HUES64 (cell line): ENCODE data around the gene ZNF280B.
"Not testable (repeated sequence)": the region's sequence is repeated elsewhere in the genome, so short reads cannot be mapped to it uniquely, and the experiment has no call there.

ENCODE experiments used
- H3K27ac ChIP-seq: 2 replicates; pipeline ENCODE4 v1.7.0; 2013; ENCODE audit warnings: low read depth, low read length, inconsistent platforms
- H3K27me3 ChIP-seq: 2 replicates; pipeline ENCODE4 v1.6.1; 2013; ENCODE audit warnings: mild to moderate bottlenecking, low read length; ENCODE audit not compliant: insufficient read depth
- H3K36me3 ChIP-seq: 2 replicates; pipeline ENCODE4 v1.6.1; 2013; ENCODE audit warnings: mild to moderate bottlenecking, low read length; ENCODE audit not compliant: insufficient read depth
- H3K4me1 ChIP-seq: 2 replicates; pipeline ENCODE4 v1.6.1; 2013; ENCODE audit warnings: mild to moderate bottlenecking, low read length, moderate library complexity; ENCODE audit not compliant: insufficient read depth
- H3K4me3 ChIP-seq: 2 replicates; pipeline ENCODE4 v1.5.1; 2013; ENCODE audit warnings: mild to moderate bottlenecking, low read length, moderate library complexity
- H3K9ac ChIP-seq: 2 replicates; pipeline ENCODE4 v1.6.1; 2013; ENCODE audit warnings: mild to moderate bottlenecking, low read depth, low read length
- H3K9me3 ChIP-seq: 2 replicates; pipeline ENCODE4 v1.6.1; 2013; ENCODE audit warnings: low read depth, low read length; ENCODE audit not compliant: insufficient read depth
- WGBS: fragments of 150-250, 120-280 bp; methylation state at CpG from one replicate; pipeline ENCODE4 v1.1.7; 2013; ENCODE audit warnings: missing lambda C conversion rate; 5-methylcytosine and 5-hydroxymethylcytosine counted together

Gene ZNF280B

GRCh38 chr22:22446517-22446916 lies 62.0 kb downstream of the ZNF280B start:
- Histone ChIP-seq H3K36me3 (no peaks in the 10 kb centered on the region), H3K27ac (no peak overlapping the region), H3K27me3 (peaks cover 73% of the 10 kb centered on the region), H3K9ac (no peak overlapping the region), H3K4me1 (no peaks in the 10 kb centered on the region), H3K9me3 (no peaks in the 10 kb centered on the region), H3K4me3 (no peak overlapping the region)
- WGBS, result 65% methylated on average over 2 of the region's 2 CpGs

- H3K4me1 ChIP-seq, H3K27ac ChIP-seq, H3K4me3 ChIP-seq, H3K36me3 ChIP-seq, H3K9ac ChIP-seq: not testable (repeated sequence)
- WGBS, result 93% methylated on average over 4 of the region's 5 CpGs
- Histone ChIP-seq H3K9me3 (peaks cover 14% of the 10 kb centered on the region), H3K27me3 (peaks cover 70% of the 10 kb centered on the region)
Measured at GRCh38 chr22:22444007-22444589, 64.4 kb downstream of the ZNF280B start.

GRCh38 chr22:22442928-22443709 lies 65.4 kb downstream of the ZNF280B start:
- Histone ChIP-seq H3K9me3 (peaks cover 14% of the 10 kb centered on the region), H3K4me3 (no peak overlapping the region), H3K36me3 (no peaks in the 10 kb centered on the region), H3K27ac (no peak overlapping the region), H3K27me3 (peaks cover 70% of the 10 kb centered on the region), H3K4me1 (no peaks in the 10 kb centered on the region), H3K9ac (no peak overlapping the region)
- WGBS, result 79% methylated on average over 6 of the region's 7 CpGs

- not testable (repeated sequence) for H3K36me3 ChIP-seq, H3K27ac ChIP-seq, H3K9ac ChIP-seq, H3K4me3 ChIP-seq, H3K4me1 ChIP-seq
- H3K9me3 ChIP-seq, result peaks cover 14% of the 10 kb centered on the region
- 94% methylated on average over 28 of the region's 28 CpGs for WGBS
- peaks cover 70% of the 10 kb centered on the region for H3K27me3 ChIP-seq
Measured at GRCh38 chr22:22441626-22442025, 66.9 kb downstream of the ZNF280B start.

- Histone ChIP-seq H3K4me3 (no peak overlapping the region), H3K36me3 (no peaks in the 10 kb centered on the region), H3K4me1 (no peaks in the 10 kb centered on the region), H3K9me3 (peaks cover 14% of the 10 kb centered on the region), H3K27ac (no peak overlapping the region), H3K27me3 (peaks cover 70% of the 10 kb centered on the region), H3K9ac (no peak overlapping the region)
- no CpG with 5 or more reads among the region's 1 CpG for WGBS
Measured at GRCh38 chr22:22440188-22440587, 68.4 kb downstream of the ZNF280B start.
